Anterior cingulate cortex (tissue), 58 donors: Measurements from ENCODE around the gene RAB7A.
"Not testable (repeated sequence)": the region's sequence is repeated elsewhere in the genome, so short reads cannot be mapped to it uniquely, and the experiment has no call there.

ENCODE experiments used
- DNase-seq, 58 donors: peaks; one replicate each; lab custom pipeline; 2025; lab: John Stamatoyannopoulos, UW

Gene RAB7A

GRCh38 chr3:128813097-128813496, 87.1 kb downstream of the RAB7A start:
- DNase-seq = peak in 18 of 58 donors; percentile 10 to 57 (median 29)

GRCh38 chr3:128814060-128814459, 88.1 kb downstream of the RAB7A start:
- DNase-seq = no peak

GRCh38 chr3:128814519-128815317, 88.7 kb downstream of the RAB7A start:
- DNase-seq = no peak

GRCh38 chr3:128815318-128816064, 89.5 kb downstream of the RAB7A start:
- no peak for DNase-seq

GRCh38 chr3:128818186-128818787, 92.3 kb downstream of the RAB7A start:
- no peak for DNase-seq

GRCh38 chr3:128820252-128820839, 94.4 kb downstream of the RAB7A start:
- DNase-seq = no peak

GRCh38 chr3:128823008-128823407, 97.0 kb downstream of the RAB7A start:
- no peak for DNase-seq

- DNase-seq = no peak
Observed at GRCh38 chr3:128823631-128824030, 97.6 kb downstream of the RAB7A start.

- DNase-seq = peak in 1 of 58 donors; percentile 19
Observed at GRCh38 chr3:128824132-128824850, 98.3 kb downstream of the RAB7A start.

GRCh38 chr3:128825117-128825725, 99.2 kb downstream of the RAB7A start:
- DNase-seq = no peak

- DNase-seq = not testable (repeated sequence)
Observed at GRCh38 chr3:128829087-128829486, 103.1 kb downstream of the RAB7A start.

GRCh38 chr3:128829925-128830625, 104.1 kb downstream of the RAB7A start:
- DNase-seq = not testable (repeated sequence)

- DNase-seq = not testable (repeated sequence)
Observed at GRCh38 chr3:128830762-128831161, 104.8 kb downstream of the RAB7A start.

GRCh38 chr3:128832979-128833378, 107.0 kb downstream of the RAB7A start:
- not testable (repeated sequence) for DNase-seq

GRCh38 chr3:128835096-128835495, 109.1 kb downstream of the RAB7A start:
- DNase-seq = no peak

- no peak for DNase-seq
Observed at GRCh38 chr3:128841926-128842920, 116.2 kb downstream of the RAB7A start.

- peak in 13 of 58 donors; percentile 6 to 34 (median 14) for DNase-seq
Observed at GRCh38 chr3:128844502-128844901, 118.5 kb downstream of the RAB7A start.
